SK-N-SH (cell line): ENCODE results near the gene NFIX.

Experiments used
- EZH2phosphoT487 ChIP-seq: fragments of 200-600 bp; sonication (generic); IDR thresholded peaks from 2 replicates; pipeline ENCODE4 v1.6.1; 2017; ENCODE audit warnings: low read depth, mixed run types, mild to moderate bottlenecking, antibody characterized with exemption, moderate library complexity, borderline replicate concordance
- GATA2 ChIP-seq: sonication (generic); formaldehyde crosslinking; IDR thresholded peaks from 2 replicates; pipeline ENCODE4 v1.5.0; 2020; ENCODE audit warnings: mild to moderate bottlenecking, missing genetic modification reagents
- NFIC ChIP-seq: IDR thresholded peaks from 2 replicates; pipeline ENCODE4 v1.4.0; 2012; ENCODE audit warnings: borderline replicate concordance
- NRF1 ChIP-seq: IDR thresholded peaks from 2 replicates; pipeline ENCODE4 v1.6.1; 2012; ENCODE audit warnings: low read depth, mild to moderate bottlenecking, low read length
- TAF1 ChIP-seq: IDR thresholded peaks from 2 replicates; pipeline ENCODE4 v1.6.1; 2012; ENCODE audit warnings: low read depth, mild to moderate bottlenecking, low read length, moderate library complexity, borderline replicate concordance
- TF ChIP-seq, protein P1 (sequence below): fragments of 200-600 bp; sonication (generic); IDR thresholded peaks from 2 replicates; pipeline ENCODE4 v1.6.1; 2017; ENCODE audit warnings: antibody characterized with exemption, mild to moderate bottlenecking, moderate library complexity
- TF ChIP-seq, protein P2 (sequence below): IDR thresholded peaks from 2 replicates; pipeline ENCODE4 v1.4.0; 2012; ENCODE audit warnings: low read depth
- TF ChIP-seq, protein P3 (sequence below): fragments of 150-350 bp; IDR thresholded peaks from 2 replicates; pipeline ENCODE4 v1.6.1; 2017; ENCODE audit warnings: antibody characterized with exemption, low read length, low read depth, borderline replicate concordance
- TF ChIP-seq, protein P4 (sequence below): IDR thresholded peaks from 2 replicates; pipeline ENCODE4 v1.4.0; 2012; ENCODE audit warnings: low read depth, borderline replicate concordance

DNA sequence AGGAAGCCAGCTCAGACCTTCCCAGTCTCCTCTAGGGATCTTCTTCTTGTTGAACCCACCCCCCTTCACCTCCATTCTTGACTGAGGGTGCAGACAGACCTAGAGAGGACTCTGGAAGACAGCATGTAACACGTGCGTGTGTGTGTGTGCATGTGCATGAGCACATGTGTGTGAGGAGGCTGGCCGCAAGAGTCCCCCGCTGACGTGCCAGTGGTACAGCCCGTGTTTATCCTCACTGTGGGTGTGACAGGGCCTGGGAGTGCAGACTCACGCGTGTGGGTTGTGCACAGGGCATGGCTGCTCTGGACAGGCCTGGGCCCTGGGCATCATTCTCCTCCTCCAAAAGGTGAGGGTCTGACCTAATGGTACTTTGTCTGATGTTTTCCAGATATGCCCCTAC lies 81.0 kb downstream of the NFIX start:
- TF ChIP-seq, protein P1, sequence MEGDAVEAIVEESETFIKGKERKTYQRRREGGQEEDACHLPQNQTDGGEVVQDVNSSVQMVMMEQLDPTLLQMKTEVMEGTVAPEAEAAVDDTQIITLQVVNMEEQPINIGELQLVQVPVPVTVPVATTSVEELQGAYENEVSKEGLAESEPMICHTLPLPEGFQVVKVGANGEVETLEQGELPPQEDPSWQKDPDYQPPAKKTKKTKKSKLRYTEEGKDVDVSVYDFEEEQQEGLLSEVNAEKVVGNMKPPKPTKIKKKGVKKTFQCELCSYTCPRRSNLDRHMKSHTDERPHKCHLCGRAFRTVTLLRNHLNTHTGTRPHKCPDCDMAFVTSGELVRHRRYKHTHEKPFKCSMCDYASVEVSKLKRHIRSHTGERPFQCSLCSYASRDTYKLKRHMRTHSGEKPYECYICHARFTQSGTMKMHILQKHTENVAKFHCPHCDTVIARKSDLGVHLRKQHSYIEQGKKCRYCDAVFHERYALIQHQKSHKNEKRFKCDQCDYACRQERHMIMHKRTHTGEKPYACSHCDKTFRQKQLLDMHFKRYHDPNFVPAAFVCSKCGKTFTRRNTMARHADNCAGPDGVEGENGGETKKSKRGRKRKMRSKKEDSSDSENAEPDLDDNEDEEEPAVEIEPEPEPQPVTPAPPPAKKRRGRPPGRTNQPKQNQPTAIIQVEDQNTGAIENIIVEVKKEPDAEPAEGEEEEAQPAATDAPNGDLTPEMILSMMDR: no peak
- no peak for TF ChIP-seq GATA2 (CRISPR knock-in tag)
- TF ChIP-seq EZH2phosphoT487: no peak
- no peak for TF ChIP-seq NRF1
- TF ChIP-seq NFIC: no peak
- TF ChIP-seq, protein P2, sequence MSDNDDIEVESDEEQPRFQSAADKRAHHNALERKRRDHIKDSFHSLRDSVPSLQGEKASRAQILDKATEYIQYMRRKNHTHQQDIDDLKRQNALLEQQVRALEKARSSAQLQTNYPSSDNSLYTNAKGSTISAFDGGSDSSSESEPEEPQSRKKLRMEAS: no peak
- TF ChIP-seq, protein P3, sequence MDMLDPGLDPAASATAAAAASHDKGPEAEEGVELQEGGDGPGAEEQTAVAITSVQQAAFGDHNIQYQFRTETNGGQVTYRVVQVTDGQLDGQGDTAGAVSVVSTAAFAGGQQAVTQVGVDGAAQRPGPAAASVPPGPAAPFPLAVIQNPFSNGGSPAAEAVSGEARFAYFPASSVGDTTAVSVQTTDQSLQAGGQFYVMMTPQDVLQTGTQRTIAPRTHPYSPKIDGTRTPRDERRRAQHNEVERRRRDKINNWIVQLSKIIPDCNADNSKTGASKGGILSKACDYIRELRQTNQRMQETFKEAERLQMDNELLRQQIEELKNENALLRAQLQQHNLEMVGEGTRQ: no peak
- no peak for TF ChIP-seq TAF1
- TF ChIP-seq, protein P4, sequence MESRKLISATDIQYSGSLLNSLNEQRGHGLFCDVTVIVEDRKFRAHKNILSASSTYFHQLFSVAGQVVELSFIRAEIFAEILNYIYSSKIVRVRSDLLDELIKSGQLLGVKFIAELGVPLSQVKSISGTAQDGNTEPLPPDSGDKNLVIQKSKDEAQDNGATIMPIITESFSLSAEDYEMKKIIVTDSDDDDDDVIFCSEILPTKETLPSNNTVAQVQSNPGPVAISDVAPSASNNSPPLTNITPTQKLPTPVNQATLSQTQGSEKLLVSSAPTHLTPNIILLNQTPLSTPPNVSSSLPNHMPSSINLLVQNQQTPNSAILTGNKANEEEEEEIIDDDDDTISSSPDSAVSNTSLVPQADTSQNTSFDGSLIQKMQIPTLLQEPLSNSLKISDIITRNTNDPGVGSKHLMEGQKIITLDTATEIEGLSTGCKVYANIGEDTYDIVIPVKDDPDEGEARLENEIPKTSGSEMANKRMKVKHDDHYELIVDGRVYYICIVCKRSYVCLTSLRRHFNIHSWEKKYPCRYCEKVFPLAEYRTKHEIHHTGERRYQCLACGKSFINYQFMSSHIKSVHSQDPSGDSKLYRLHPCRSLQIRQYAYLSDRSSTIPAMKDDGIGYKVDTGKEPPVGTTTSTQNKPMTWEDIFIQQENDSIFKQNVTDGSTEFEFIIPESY: no peak
